ENCODE data around the gene HEPACAM. TPM values are rescaled to one million over a fixed set of nuclear protein-coding genes. Genes with fewer than 3 reads are reported as not detected.

HEPACAM gene
- total RNA-seq, 1 experiment from 2014 or later = not detected

GRCh38 chr11:124944565-124944964, 8.7 kb upstream of the HEPACAM start:
- no peak for DNase-seq
- Histone ChIP-seq H3K23ac (ENCODE audit: insufficient read length, low read depth, low read length) (no peak overlapping the region), H4K91ac (ENCODE audit: insufficient read length, low read depth, low read length) (no peak overlapping the region), H3K23me2 (ENCODE audit: insufficient read length, low read depth, low read length, poor library complexity, severe bottlenecking) (no peaks in the 10 kb centered on the region), H4K20me1 (ENCODE audit: control insufficient read depth, insufficient read depth, insufficient read length) (no peaks in the 10 kb centered on the region), H4K5ac (ENCODE audit: insufficient read length, low read depth, low read length) (no peak overlapping the region), H3K18ac (ENCODE audit: insufficient read length, low read depth, low read length) (no peak overlapping the region), H3K14ac (ENCODE audit: insufficient read depth, low read length) (no peak overlapping the region), H3K79me1 (ENCODE audit: insufficient read depth, low read depth, low read length, poor library complexity, severe bottlenecking) (no peaks in the 10 kb centered on the region), H3K27me3 (ENCODE audit: insufficient read depth, low read length) (no peaks in the 10 kb centered on the region), H3K4me2 (ENCODE audit: insufficient read depth, insufficient read length, low read length) (no peak overlapping the region), H2BK12ac (ENCODE audit: insufficient read length, low read depth, low read length) (no peak overlapping the region), H2AK5ac (ENCODE audit: insufficient read length, low read length) (no peak overlapping the region), H2BK20ac (ENCODE audit: low read depth, low read length, poor library complexity, severe bottlenecking) (no peak overlapping the region), H2BK5ac (ENCODE audit: insufficient read length, low read length) (no peak overlapping the region), H2BK15ac (ENCODE audit: low read depth, low read length) (no peak overlapping the region), H3K4ac (ENCODE audit: low read depth, low read length) (no peak overlapping the region), H3K9ac (ENCODE audit: extremely low read depth, insufficient read length, low read length) (no peak overlapping the region), H3K56ac (ENCODE audit: insufficient read length, low read depth, low read length) (no peak overlapping the region), H3K4me1 (ENCODE audit: insufficient read depth, low read length) (no peaks in the 10 kb centered on the region), H2AFZ (ENCODE audit: low read length) (no peak overlapping the region), H4K8ac (replicated peaks; ENCODE audit: insufficient read length, low read depth, low read length) (no peak overlapping the region), H2BK120ac (ENCODE audit: low read depth, low read length, poor library complexity, severe bottlenecking) (no peak overlapping the region), H3K9me3 (ENCODE audit: control insufficient read depth, low read depth, low read length) (no peaks in the 10 kb centered on the region), H3K79me2 (ENCODE audit: insufficient read depth, low read length) (no peaks in the 10 kb centered on the region), H3K27ac (ENCODE audit: insufficient read length, low read depth, low read length) (no peak overlapping the region), H3T11ph (ENCODE audit: low read length) (no peak overlapping the region)
- no CpG with 5 or more reads among the region's 3 CpGs for WGBS (ENCODE audit: extremely low coverage, insufficient read length, low lambda C conversion rate)
- no peak for TF ChIP-seq CTCF (conservative IDR thresholded peaks at IDR 0.05)
- H3K9me3 Mint-ChIP-seq = peaks cover 0 to 7% of the 10 kb centered on the region in 2 experiments; a peak in 2 of 5 replicates
- no peak overlapping the region for H3K27ac Mint-ChIP-seq
- H3K27me3 Mint-ChIP-seq (ENCODE audit: low read depth) = peaks cover 34% of the 10 kb centered on the region
- H3K36me3 Mint-ChIP-seq (ENCODE audit: insufficient read depth in 1 of 3, low read depth in 3 of 3) = no peaks in the 10 kb centered on the region
- H3K4me3 Mint-ChIP-seq = no peak overlapping the region
- H3K4me1 Mint-ChIP-seq = 0 out of 4 replicates have a peak, but pooled peaks cover 0 to 2% of the 10 kb centered on the region in 2 experiments

All from H9 (cell line).